HepG2 (cell line): ENCODE data around the gene CAPN13. TPM values are rescaled to one million over a fixed set of nuclear protein-coding genes. Genes with fewer than 3 reads are reported as not detected.

Experiments used
- ATAC-seq: fragments of 200-7000 bp; cut with Tn5 transposase; 3 replicates; pipeline ENCODE4 v1.9.1; 2020; ENCODE audit warnings: mild to moderate bottlenecking, moderate library complexity
- BruUV-seq: library from RNA; stranded (reverse); fragments of 400-500 nt; replicated peaks from 2 replicates; lab custom pipeline; 2021; lab: Mats Ljungman, UMichigan
- CTCF ChIA-PET: fragments of 300-600 bp; formaldehyde crosslinking; extraction: SDS; loops from one replicate; lab custom pipeline; 2021; ENCODE audit warnings: low total read pairs, inconsistent platforms, low intra/inter-chr PET ratio; lab: Yijun Ruan, JAX
- POLR2A ChIA-PET: fragments of 350-600 bp; sonication (Branson Sonifier 250); formaldehyde crosslinking; loops from one replicate; lab custom pipeline; 2020; ENCODE audit warnings: antibody characterized with exemption, inconsistent platforms; lab: Yijun Ruan, JAX
- DNase-seq: peaks from one replicate; pipeline ENCODE4 v3.0.0-alpha.2; 2015; ENCODE audit warnings: low spot score
- FAIRE-seq: peaks from 3 replicates; lab custom pipeline; 2011; peaks lifted over from hg19 to GRCh38; lab: Jason Lieb, UNC
- H2AFZ ChIP-seq: one replicate; pipeline ENCODE4 v1.6.1; 2011; ENCODE audit warnings: low read length, inconsistent platforms
- H3K27ac ChIP-seq: fragments of 300-600 bp; 3 replicates; pipeline ENCODE4 v1.8.0; 2011; ENCODE audit warnings: mixed run types, mild to moderate bottlenecking, mixed read lengths, low read length, inconsistent platforms; ENCODE audit not compliant: insufficient read depth; ENCODE audit errors: extremely low read length
- H3K27me3 ChIP-seq, 2 experiments: fragments of 200-600 bp in 1 of 2; 2 replicates in 1 of 2; 3 replicates in 1 of 2; pipeline versions ENCODE4 v1.6.0 to v1.8.0; 2011; ENCODE audit warnings: low read length in 2 of 2, mild to moderate bottlenecking in 2 of 2, moderate library complexity in 2 of 2, inconsistent platforms in 1 of 2; ENCODE audit not compliant: insufficient read depth in 2 of 2, control insufficient read depth in 1 of 2
- H3K36me3 ChIP-seq, 2 experiments: fragments of 200-600 bp in 1 of 2; replicated peaks in 1 of 2; 2 replicates in 1 of 2; 3 replicates in 1 of 2; pipeline versions ENCODE4 v1.5.1 to v1.8.0; 2011; ENCODE audit warnings: low read length in 2 of 2, inconsistent platforms in 1 of 2; ENCODE audit not compliant: insufficient read depth in 2 of 2, control insufficient read depth in 1 of 2
- H3K4me1 ChIP-seq: 2 replicates; pipeline ENCODE4 v1.5.1; 2012; ENCODE audit warnings: low read length, inconsistent platforms; ENCODE audit not compliant: insufficient read depth
- H3K4me2 ChIP-seq: 2 replicates; pipeline ENCODE4 v1.6.0; 2011; ENCODE audit warnings: low read depth, low read length, inconsistent platforms
- H3K4me3 ChIP-seq, 3 experiments: fragments of 200-600 bp in 1 of 3; sonication (generic), shearing (Covaris generic) in 1 of 3; replicated peaks in 1 of 3; 2 replicates each; pipeline ENCODE4 v1.5.1; 2011 to 2016; ENCODE audit warnings: low read length in 3 of 3, inconsistent platforms in 2 of 3, low read depth in 2 of 3, mild to moderate bottlenecking in 2 of 3, control low read depth in 1 of 3, mixed read lengths in 1 of 3; ENCODE audit not compliant: insufficient read depth in 1 of 3
- H3K79me2 ChIP-seq: one replicate; pipeline ENCODE4 v1.6.1; 2011; ENCODE audit warnings: low read length, inconsistent platforms; ENCODE audit not compliant: insufficient read depth
- H3K9ac ChIP-seq: 2 replicates; pipeline ENCODE4 v1.6.0; 2011; ENCODE audit warnings: mild to moderate bottlenecking, low read depth, low read length, inconsistent platforms; ENCODE audit not compliant: insufficient read depth
- H3K9me3 ChIP-seq: 2 replicates; pipeline ENCODE4 v1.5.1; 2012; ENCODE audit warnings: mild to moderate bottlenecking, low read length
- H4K20me1 ChIP-seq: 2 replicates; pipeline ENCODE4 v1.6.0; 2011; ENCODE audit warnings: inconsistent platforms, mild to moderate bottlenecking, low read length, moderate library complexity; ENCODE audit not compliant: insufficient read depth
- ASH2L ChIP-seq: fragments of 300-600, 200-600 bp; sonication (generic); IDR thresholded peaks from 2 replicates; pipeline ENCODE4 v1.7.0; 2017; ENCODE audit warnings: low read depth, mild to moderate bottlenecking, moderate library complexity, mixed read lengths, low read length; ENCODE audit not compliant: insufficient read length
- BCL3 ChIP-seq: sonication (generic); formaldehyde crosslinking; IDR thresholded peaks from 2 replicates; pipeline ENCODE4 v1.5.1; 2020; ENCODE audit warnings: mild to moderate bottlenecking, missing genetic modification reagents, moderate library complexity
- CEBPG ChIP-seq: IDR thresholded peaks from 2 replicates; pipeline ENCODE4 v1.6.1; 2016
- FOXK1 ChIP-seq: sonication (generic); formaldehyde crosslinking; IDR thresholded peaks from 2 replicates; pipeline ENCODE4 v1.4.0; 2020; ENCODE audit warnings: low read depth, missing genetic modification reagents, borderline replicate concordance
- HDAC2 ChIP-seq: sonication (generic); formaldehyde crosslinking; IDR thresholded peaks from 2 replicates; pipeline ENCODE4 v1.4.0; 2020; ENCODE audit warnings: missing genetic modification reagents
- KMT2B ChIP-seq: IDR thresholded peaks from 2 replicates; pipeline ENCODE4 v1.6.1; 2016; ENCODE audit warnings: missing genetic modification reagents, missing compliant biosample characterization
- MIER2 ChIP-seq: IDR thresholded peaks from 2 replicates; pipeline ENCODE4 v1.6.1; 2016; ENCODE audit warnings: missing biosample characterization, missing genetic modification reagents
- RBAK ChIP-seq: sonication (generic); formaldehyde crosslinking; IDR thresholded peaks from 2 replicates; pipeline ENCODE4 v1.5.1; 2020; ENCODE audit warnings: mild to moderate bottlenecking, missing genetic modification reagents
- REPIN1 ChIP-seq: sonication (generic); formaldehyde crosslinking; IDR thresholded peaks from 2 replicates; pipeline ENCODE4 v1.8.0; 2022; ENCODE audit warnings: missing genetic modification reagents, low read depth, mild to moderate bottlenecking, borderline replicate concordance
- SMARCC2 ChIP-seq: fragments of 450-650 bp; IDR thresholded peaks from 2 replicates; pipeline ENCODE4 v1.6.1; 2017; ENCODE audit warnings: antibody characterized with exemption, mild to moderate bottlenecking
- SMC3 ChIP-seq: IDR thresholded peaks from 2 replicates; pipeline ENCODE4 v1.6.1; 2011; ENCODE audit warnings: low read length, improper control_type of control experiment
- TEAD2 ChIP-seq: sonication (generic); formaldehyde crosslinking; IDR thresholded peaks from 2 replicates; pipeline ENCODE4 v1.9.0; 2021; ENCODE audit warnings: missing genetic modification reagents
- THRA ChIP-seq: sonication (generic); formaldehyde crosslinking; IDR thresholded peaks from 2 replicates; pipeline ENCODE4 v1.4.0; 2020; ENCODE audit warnings: missing genetic modification reagents, borderline replicate concordance
- ZBTB34 ChIP-seq: sonication (generic); formaldehyde crosslinking; IDR thresholded peaks from 2 replicates; pipeline ENCODE4 v1.8.0; 2022; ENCODE audit warnings: mild to moderate bottlenecking, missing genetic modification reagents
- ZBTB46 ChIP-seq: sonication (generic); formaldehyde crosslinking; IDR thresholded peaks from 2 replicates; pipeline ENCODE4 v1.4.0; 2020; ENCODE audit warnings: mild to moderate bottlenecking, missing genetic modification reagents, borderline replicate concordance
- ZKSCAN8 ChIP-seq: IDR thresholded peaks from 2 replicates; pipeline ENCODE4 v1.6.1; 2016; ENCODE audit warnings: borderline replicate concordance, missing genetic modification reagents, missing compliant biosample characterization
- ZNF580 ChIP-seq: IDR thresholded peaks from 2 replicates; pipeline ENCODE4 v1.6.1; 2016; ENCODE audit warnings: low read depth, borderline replicate concordance
- ZNF670 ChIP-seq: sonication (generic); formaldehyde crosslinking; IDR thresholded peaks from 2 replicates; pipeline ENCODE4 v1.8.0; 2022; ENCODE audit warnings: mild to moderate bottlenecking, missing genetic modification reagents, borderline replicate concordance
- WGBS: methylation state at CpG from one replicate; pipeline ENCODE4 v1.1.6; 2017; ENCODE audit warnings: low lambda C conversion rate; 5-methylcytosine and 5-hydroxymethylcytosine counted together
- in situ Hi-C: cut with HindIII; loops from 2 replicates; pipeline ENCODE4 v1.10.0; 2017; ENCODE audit warnings: low pct_unique_long_range_greater_than_20kb; ENCODE audit not compliant: extremely low pct_ligation_motif_present
- intact Hi-C: fragments of 100-400 bp; cut with micrococcal nuclease; formaldehyde crosslinking; loops from one replicate; pipeline ENCODE4 v1.10.0; 2022; ENCODE audit not compliant: unreplicated experiment
- polyA plus RNA-seq, 8 experiments: library from polyadenylated mRNA; depleted of rRNA in 3 of 8; stranded (reverse) in 7 of 8; unstranded in 1 of 8; fragments of >200 nt; fragmentation: Illumina TruSeq in 4 of 8; extraction: Trizol in 4 of 8; gene quantifications; 2 replicates each; pipeline versions ENCODE4 v1.2.1 to v1.2.3, GENCODE V29; 2011 to 2016; ENCODE audit warnings: low read depth in 4 of 8, missing spikeins in 1 of 8, mixed read lengths in 1 of 8; ENCODE audit not compliant: insufficient read depth in 1 of 8
- total RNA-seq, 5 experiments: library from RNA; depleted of rRNA; stranded (reverse); fragments of >200 nt; fragmentation: Illumina TruSeq; extraction: Trizol; gene quantifications; 2 replicates each; pipeline ENCODE4 v1.2.3, GENCODE V29; 2016; ENCODE audit warnings: low read depth in 1 of 5

Gene CAPN13
- total and polyA plus RNA-seq, 2 of the 13 experiments (the other 11 are each of a cell fraction or from before 2014, with no cell fraction given), result not detected

GRCh38 chr2:30711646-30712085 lies 95.6 kb downstream of the CAPN13 start:
- Histone ChIP-seq H4K20me1 (no peaks in the 10 kb centered on the region), H3K27ac (no peak overlapping the region), H3K79me2 (no peaks in the 10 kb centered on the region), H3K36me3 (no peaks in the 10 kb centered on the region), H3K4me2 (no peak overlapping the region), H3K9ac (no peak overlapping the region), H3K4me1 (no peaks in the 10 kb centered on the region), H3K9me3 (no peaks in the 10 kb centered on the region), H3K4me3 (no peak overlapping the region), H3K27me3 (peaks cover 0 to 6% of the 10 kb centered on the region in 2 experiments; a peak in 1 of 5 replicates), H2AFZ (no peak overlapping the region)
- ChIA-PET POLR2A (interaction anchor here (1.1 kb wide), 1 partner anchor 565 kb away, joined by 3 read pairs; the partner anchor contains the start of gene YPEL5), CTCF (interaction anchor here (0.6 to 5.3 kb wide), 13 partner anchors 9 to 621 kb away, joined by 3 to 59 read pairs (median 5); partner anchors contain the start of gene LBH)
- in situ Hi-C loops (loop anchor here (10.0 kb wide), 1 partner anchor 153 kb away; no protein-coding TSS in a partner anchor), intact Hi-C loops (loop anchor here (1.0 to 2.0 kb wide), 3 partner anchors 151 to 546 kb away; no protein-coding TSS in a partner anchor)
- peak; percentile 100 for FAIRE-seq
- no TSS peak for BruUV-seq
- peak; percentile 94 for DNase-seq
- ATAC-seq, result peak; percentile 89
- 0% methylated on average over 4 of the region's 4 CpGs for WGBS
- TF ChIP-seq MIER2 (CRISPR knock-in tag) (peak; percentile 82; the same call in 1 of the 2 replicates), HDAC2 (CRISPR knock-in tag) (peak; percentile 34; the same call in 1 of the 2 replicates), ZBTB34 (CRISPR knock-in tag) (0 out of 2 replicates have a peak, but pooled peaks have one; percentile 63), ASH2L (peak; percentile 26), SMC3 (peak; percentile 100), THRA (CRISPR knock-in tag) (peak; percentile 56; the same call in 1 of the 2 replicates), TEAD2 (no peak), SMARCC2 (peak; percentile 23; the same call in 1 of the 2 replicates), ZNF670 (CRISPR knock-in tag) (no peak), KMT2B (CRISPR knock-in tag) (0 out of 2 replicates have a peak, but pooled peaks have one; percentile 28), CEBPG (CRISPR knock-in tag) (peak; percentile 84), ZKSCAN8 (CRISPR knock-in tag) (peak; percentile 50; the same call in 1 of the 2 replicates), FOXK1 (CRISPR knock-in tag) (peak; percentile 86; the same call in 1 of the 2 replicates), BCL3 (CRISPR knock-in tag) (no peak), ZNF580 (peak; percentile 89; the same call in 1 of the 2 replicates), REPIN1 (CRISPR knock-in tag) (peak; percentile 88), RBAK (CRISPR knock-in tag) (0 out of 2 replicates have a peak, but pooled peaks have one; percentile 34), ZBTB46 (CRISPR knock-in tag) (no peak)
